H9 (cell line): ENCODE results near the gene LRMDA. TPM values are rescaled to one million over a fixed set of nuclear protein-coding genes. Genes with fewer than 3 reads are reported as not detected.

ENCODE experiments used
- DNase-seq: peaks from one replicate; pipeline ENCODE4 v3.0.0-alpha.2; 2017
- H2AFZ ChIP-seq: one replicate; pipeline ENCODE4 v1.6.1; 2013; ENCODE audit warnings: mild to moderate bottlenecking, low read length, control low read depth, moderate library complexity
- H2AK5ac ChIP-seq: 2 replicates; pipeline ENCODE4 v1.6.1; 2013; ENCODE audit warnings: low read length, control low read depth, mixed read lengths; ENCODE audit not compliant: insufficient read length
- H2BK120ac ChIP-seq: one replicate; pipeline ENCODE4 v1.6.1; 2013; ENCODE audit warnings: low read depth, mild to moderate bottlenecking, low read length, control low read depth, inconsistent platforms; ENCODE audit not compliant: poor library complexity, severe bottlenecking
- H2BK12ac ChIP-seq: 2 replicates; pipeline ENCODE4 v1.6.1; 2013; ENCODE audit warnings: low read length, control low read depth, mixed read lengths, low read depth; ENCODE audit not compliant: insufficient read length
- H2BK15ac ChIP-seq: 2 replicates; pipeline ENCODE4 v1.6.1; 2013; ENCODE audit warnings: low read depth, low read length, control low read depth
- H2BK20ac ChIP-seq: one replicate; pipeline ENCODE4 v1.6.1; 2013; ENCODE audit warnings: low read depth, mild to moderate bottlenecking, low read length, control low read depth, inconsistent platforms; ENCODE audit not compliant: poor library complexity, severe bottlenecking
- H2BK5ac ChIP-seq: 2 replicates; pipeline ENCODE4 v1.6.1; 2013; ENCODE audit warnings: low read length, control low read depth, mixed read lengths; ENCODE audit not compliant: insufficient read length
- H3K14ac ChIP-seq: 2 replicates; pipeline ENCODE4 v1.6.1; 2013; ENCODE audit warnings: low read length, control low read depth; ENCODE audit not compliant: insufficient read depth
- H3K18ac ChIP-seq: 2 replicates; pipeline ENCODE4 v1.6.1; 2013; ENCODE audit warnings: low read depth, mild to moderate bottlenecking, mixed read lengths, low read length, control low read depth; ENCODE audit not compliant: insufficient read length
- H3K23ac ChIP-seq: 2 replicates; pipeline ENCODE4 v1.6.1; 2013; ENCODE audit warnings: low read length, control low read depth, mixed read lengths, low read depth; ENCODE audit not compliant: insufficient read length
- H3K23me2 ChIP-seq: 2 replicates; pipeline ENCODE4 v1.6.1; 2013; ENCODE audit warnings: low read depth, mild to moderate bottlenecking, mixed read lengths, low read length, control low read depth; ENCODE audit not compliant: insufficient read length, poor library complexity, severe bottlenecking
- H3K27ac ChIP-seq: 2 replicates; pipeline ENCODE4 v1.5.1; 2013; ENCODE audit warnings: low read length, control low read depth, mixed read lengths, low read depth; ENCODE audit not compliant: insufficient read length
- H3K27me3 ChIP-seq: 2 replicates; pipeline ENCODE4 v1.6.1; 2013; ENCODE audit warnings: low read length, control low read depth, inconsistent platforms; ENCODE audit not compliant: insufficient read depth
- H3K4ac ChIP-seq: 2 replicates; pipeline ENCODE4 v1.6.1; 2013; ENCODE audit warnings: low read depth, mild to moderate bottlenecking, control low read depth, inconsistent platforms, low read length, moderate library complexity
- H3K4me1 ChIP-seq: 2 replicates; pipeline ENCODE4 v1.6.1; 2013; ENCODE audit warnings: low read length, control low read depth, inconsistent platforms; ENCODE audit not compliant: insufficient read depth
- H3K4me2 ChIP-seq: 2 replicates; pipeline ENCODE4 v1.6.1; 2013; ENCODE audit warnings: low read length, control low read depth, mixed read lengths; ENCODE audit not compliant: insufficient read length, insufficient read depth
- H3K56ac ChIP-seq: 2 replicates; pipeline ENCODE4 v1.6.1; 2013; ENCODE audit warnings: low read depth, mild to moderate bottlenecking, mixed read lengths, low read length, control low read depth; ENCODE audit not compliant: insufficient read length
- H3K79me1 ChIP-seq: 2 replicates; pipeline ENCODE4 v1.6.1; 2013; ENCODE audit warnings: low read depth, mild to moderate bottlenecking, moderate library complexity, low read length, control low read depth, inconsistent platforms; ENCODE audit not compliant: insufficient read depth, poor library complexity, severe bottlenecking
- H3K79me2 ChIP-seq: 2 replicates; pipeline ENCODE4 v1.6.1; 2013; ENCODE audit warnings: low read length, control low read depth, inconsistent platforms; ENCODE audit not compliant: insufficient read depth
- H3K9ac ChIP-seq: 2 replicates; pipeline ENCODE4 v1.6.1; 2013; ENCODE audit warnings: low read length, control low read depth, mixed read lengths; ENCODE audit not compliant: insufficient read length; ENCODE audit errors: extremely low read depth
- H3K9me3 ChIP-seq: one replicate; pipeline ENCODE4 v1.6.1; 2013; ENCODE audit warnings: low read depth, low read length, inconsistent platforms; ENCODE audit not compliant: control insufficient read depth
- H3T11ph ChIP-seq: one replicate; pipeline ENCODE4 v1.6.1; 2013; ENCODE audit warnings: mild to moderate bottlenecking, low read length, control low read depth, inconsistent platforms
- H4K20me1 ChIP-seq: one replicate; pipeline ENCODE4 v1.6.1; 2013; ENCODE audit not compliant: control insufficient read depth, insufficient read length, insufficient read depth
- H4K5ac ChIP-seq: 2 replicates; pipeline ENCODE4 v1.6.1; 2013; ENCODE audit warnings: low read depth, mild to moderate bottlenecking, mixed read lengths, low read length, control low read depth; ENCODE audit not compliant: insufficient read length
- H4K8ac ChIP-seq: replicated peaks from 2 replicates; pipeline ENCODE4 v1.6.1; 2013; ENCODE audit warnings: low read length, control low read depth, mixed read lengths, low read depth; ENCODE audit not compliant: insufficient read length
- H4K91ac ChIP-seq: 2 replicates; pipeline ENCODE4 v1.6.1; 2013; ENCODE audit warnings: low read depth, mild to moderate bottlenecking, moderate library complexity, mixed read lengths, low read length, control low read depth; ENCODE audit not compliant: insufficient read length
- H3K27ac Mint-ChIP-seq, 3 experiments: 2 replicates in 2 of 3; 3 replicates in 1 of 3; pipeline ENCODE4 v1.8.0; 2020 to 2021; ENCODE audit warnings: mixed read lengths in 3 of 3, mild to moderate bottlenecking in 1 of 3, moderate library complexity in 1 of 3
- H3K27me3 Mint-ChIP-seq: 2 replicates; pipeline ENCODE4 v1.8.0; 2021; ENCODE audit warnings: low read depth, mild to moderate bottlenecking, moderate library complexity, mixed read lengths
- H3K36me3 Mint-ChIP-seq, 3 experiments: 2 replicates in 2 of 3; 3 replicates in 1 of 3; pipeline ENCODE4 v1.8.0; 2020 to 2021; ENCODE audit warnings: low read depth in 3 of 3, mixed read lengths in 3 of 3; ENCODE audit not compliant: insufficient read depth in 1 of 3
- H3K4me1 Mint-ChIP-seq, 2 experiments: 2 replicates each; pipeline ENCODE4 v1.8.0; 2020; ENCODE audit warnings: mixed read lengths in 2 of 2
- H3K4me3 Mint-ChIP-seq, 2 experiments: 2 replicates in 1 of 2; 3 replicates in 1 of 2; pipeline ENCODE4 v1.8.0; 2020 to 2021; ENCODE audit warnings: mild to moderate bottlenecking in 2 of 2, mixed read lengths in 2 of 2, moderate library complexity in 1 of 2
- H3K9me3 Mint-ChIP-seq, 2 experiments: 2 replicates in 1 of 2; 3 replicates in 1 of 2; pipeline ENCODE4 v1.8.0; 2020; ENCODE audit warnings: mild to moderate bottlenecking in 2 of 2, mixed read lengths in 2 of 2, moderate library complexity in 1 of 2
- CTCF ChIP-seq: fragments of 200-600 bp; sonication (generic); conservative IDR thresholded peaks from 3 replicates; pipeline ENCODE4 v1.8.0; 2021; ENCODE audit warnings: antibody characterized with exemption, mild to moderate bottlenecking
- WGBS: extraction: QIAGEN DNeasy Blood & Tissue Kit; methylation state at CpG from one replicate; pipeline ENCODE4 v1.1.7; 2013; ENCODE audit warnings: missing lambda C conversion rate, low lambda C conversion rate, mixed read lengths; ENCODE audit not compliant: insufficient read length; ENCODE audit errors: extremely low coverage; 5-methylcytosine and 5-hydroxymethylcytosine counted together
- total RNA-seq: library from RNA; stranded (reverse); gene quantifications from 2 replicates; pipeline ENCODE4 v1.2.1, GENCODE V29; 2021

LRMDA gene
- total RNA-seq, 1 experiment from 2014 or later, result 1.8 TPM

- Mint-ChIP-seq H3K36me3 (no peaks in the 10 kb centered on the region), H3K4me3 (no peak overlapping the region), H3K9me3 (no peaks in the 10 kb centered on the region; a peak in 3 of 5 replicates), H3K27me3 (no peaks in the 10 kb centered on the region; the same call in 1 of the 2 replicates), H3K27ac (no peak overlapping the region), H3K4me1 (no peaks in the 10 kb centered on the region)
- H3K23ac ChIP-seq, result no peak overlapping the region
- no peak overlapping the region for H4K5ac ChIP-seq
- DNase-seq, result no peak
- H3K18ac ChIP-seq, result no peak overlapping the region
- H3K14ac ChIP-seq, result no peak overlapping the region
- no peak overlapping the region for H4K91ac ChIP-seq
- no peak overlapping the region for H2AFZ ChIP-seq
- H4K8ac ChIP-seq, result no peak overlapping the region
- H4K20me1 ChIP-seq, result no peaks in the 10 kb centered on the region
- H3K27ac ChIP-seq, result no peak overlapping the region
- no peaks in the 10 kb centered on the region for H3K23me2 ChIP-seq
- H3K4ac ChIP-seq, result no peak overlapping the region
- H3K27me3 ChIP-seq, result no peaks in the 10 kb centered on the region
- H3K79me2 ChIP-seq, result no peaks in the 10 kb centered on the region
- no peak overlapping the region for H2AK5ac ChIP-seq
- H2BK20ac ChIP-seq, result no peak overlapping the region
- no peak overlapping the region for H3K9ac ChIP-seq
- H3K4me2 ChIP-seq, result no peak overlapping the region
- no peak overlapping the region for H2BK120ac ChIP-seq
- no peak overlapping the region for H3T11ph ChIP-seq
- H2BK12ac ChIP-seq, result no peak overlapping the region
- no peak overlapping the region for H2BK5ac ChIP-seq
- no peaks in the 10 kb centered on the region for H3K79me1 ChIP-seq
- no peaks in the 10 kb centered on the region for H3K9me3 ChIP-seq
- no CpG with 5 or more reads among the region's 2 CpGs for WGBS
- H3K56ac ChIP-seq, result no peak overlapping the region
- H2BK15ac ChIP-seq, result no peak overlapping the region
- H3K4me1 ChIP-seq, result no peaks in the 10 kb centered on the region
- TF ChIP-seq CTCF, result no peak
Observed at GRCh38 chr10:75950307-75950706, 518.9 kb downstream of the LRMDA start.
